OCI-LY3 (cell line): ENCODE measurements around the gene ELP2.

ENCODE experiments used
- CTCF ChIP-seq: fragments of 200-600, 300-600 bp; sonication (generic); IDR thresholded peaks from 2 replicates; pipeline ENCODE4 v1.5.1; 2014; ENCODE audit warnings: antibody characterized with exemption, low read length, low read depth
- EZH2phosphoT487 ChIP-seq: fragments of 200-600 bp; shearing (Covaris generic); IDR thresholded peaks from 2 replicates; pipeline ENCODE4 v1.6.1; 2018; ENCODE audit warnings: antibody characterized with exemption, mixed run types, low read depth

DNA sequence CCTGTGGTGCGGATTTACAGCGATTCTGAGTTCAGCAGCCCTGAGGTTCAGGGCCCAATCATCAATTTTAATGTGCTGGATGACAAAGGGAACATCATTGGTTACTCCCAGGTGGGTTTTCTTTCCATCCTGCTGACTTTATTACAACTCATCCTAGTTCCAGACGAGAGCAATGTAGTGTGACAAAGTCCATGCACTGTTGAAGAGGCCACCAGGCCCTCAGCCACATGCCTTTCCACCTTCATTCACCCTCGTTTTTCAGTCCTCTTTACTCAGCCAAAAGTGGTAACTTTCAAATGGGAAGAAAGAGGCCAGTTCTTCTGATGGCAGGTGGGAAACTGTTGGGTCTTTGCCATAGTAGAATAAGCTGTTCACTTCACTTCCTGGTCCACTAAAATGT is 75.5 kb downstream of the ELP2 start:
- TF ChIP-seq CTCF (no peak), EZH2phosphoT487 (no peak)
